Heart left ventricle (tissue), 13 donors: Measurements from ENCODE around the gene ZFYVE26.

Source experiments
- CTCF ChIP-seq, 12 donors: fragments of 200-600 bp; sonication (generic) in 4 of 12; IDR thresholded peaks; one replicate each; pipeline versions ENCODE4 v1.5.0 to v1.8.0; 2018 to 2022; ENCODE audit warnings: antibody characterized with exemption in 12 of 12, mild to moderate bottlenecking in 5 of 12
- POLR2A ChIP-seq, 2 donors: fragments of 450-650 bp; IDR thresholded peaks; one replicate each; pipeline ENCODE4 v1.6.1; 2017; ENCODE audit warnings: antibody characterized with exemption in 2 of 2, mild to moderate bottlenecking in 2 of 2, moderate library complexity in 2 of 2
- donor health status: ischemic (EF 13 %, LVEDD 7.1; RV severe dilation, severe dysfunction).
- donor health status: DM: no; HTN: yes; CAD: no.
- donor health status: DM: no; HTN: no; CAD: no.
- donor health status: ischemic (EF 25% LVEDD 6.9; RV normal size, moderate dysfunction).
- donor health status: ischemic (EF 25% LVEDD 5.7; RV mildly dilated, moderate dysfunction).
- donor health status: ischemic (EF 35%, LVEDD 5.7; RV mildly dilated, moderate dysfunction).
- donor health status: nonischemic (EF 11% LVEDD 7.7; RV severe dilation, severe dysfunction).
- donor health status: DM: yes; HTN: yes; CAD: no.
- donor health status: PGD.
- donor health status: ischemic (EF 29% LVEDD 5.4; RV normal size, mild dysfunction).
- donor health status: nonischemic (EF 23%, LVEDD 6.1; RV moderate dilation, normal function).

- TF ChIP-seq CTCF (IDR thresholded peaks at IDR 0.05) (no peak), POLR2A (IDR thresholded peaks at IDR 0.05) (no peak)
Measured at GRCh38 chr14:67735336-67736147, 80.8 kb downstream of the ZFYVE26 start.
